ENCODE data around the gene TMC8. TPM values are rescaled to one million over a fixed set of nuclear protein-coding genes. Genes with fewer than 3 reads are reported as not detected.

Gene TMC8
- total RNA-seq, 1 donor = not detected

- no peak for TF ChIP-seq CTCF (IDR thresholded peaks at IDR 0.05; ENCODE audit: insufficient read depth, low read length)
- DNase-seq (ENCODE audit: low read depth) = no peak
- no peak overlapping the region for H3K4me3 ChIP-seq (ENCODE audit: low read depth, low read length)
Measured at GRCh38 chr17:78124081-78124835, 6.3 kb upstream of the TMC8 start.

GRCh38 chr17:78124836-78125137 lies 5.8 kb upstream of the TMC8 start:
- DNase-seq (ENCODE audit: low read depth) = no peak
- no peak for TF ChIP-seq CTCF (IDR thresholded peaks at IDR 0.05; ENCODE audit: insufficient read depth, low read length)
- no peak overlapping the region for H3K4me3 ChIP-seq (ENCODE audit: low read depth, low read length)

- no peak overlapping the region for H3K4me3 ChIP-seq (ENCODE audit: low read depth, low read length)
- no peak for TF ChIP-seq CTCF (IDR thresholded peaks at IDR 0.05; ENCODE audit: insufficient read depth, low read length)
- no peak for DNase-seq (ENCODE audit: low read depth)
Measured at GRCh38 chr17:78125138-78125913, 5.2 kb upstream of the TMC8 start.

- no peak for DNase-seq (ENCODE audit: low read depth)
- no peak for TF ChIP-seq CTCF (IDR thresholded peaks at IDR 0.05; ENCODE audit: insufficient read depth, low read length)
- no peak overlapping the region for H3K4me3 ChIP-seq (ENCODE audit: low read depth, low read length)
Measured at GRCh38 chr17:78125976-78126894, 4.3 kb upstream of the TMC8 start.

GRCh38 chr17:78126895-78127238 lies 3.7 kb upstream of the TMC8 start:
- no peak overlapping the region for H3K4me3 ChIP-seq (ENCODE audit: low read depth, low read length)
- TF ChIP-seq CTCF (IDR thresholded peaks at IDR 0.05; ENCODE audit: insufficient read depth, low read length) = no peak
- no peak for DNase-seq (ENCODE audit: low read depth)

GRCh38 chr17:78127239-78127887 lies 3.2 kb upstream of the TMC8 start:
- DNase-seq (ENCODE audit: low read depth) = no peak
- no peak overlapping the region for H3K4me3 ChIP-seq (ENCODE audit: low read depth, low read length)
- no peak for TF ChIP-seq CTCF (IDR thresholded peaks at IDR 0.05; ENCODE audit: insufficient read depth, low read length)
